Omental fat pad (tissue), 4 donors: ENCODE results near the gene TMX4. TPM values are rescaled to one million over a fixed set of nuclear protein-coding genes. Genes with fewer than 3 reads are reported as not detected.
"Not testable (repeated sequence)": the region's sequence is repeated elsewhere in the genome, so short reads cannot be mapped to it uniquely, and the experiment has no call there.

Experiments used
- ATAC-seq: fragments of 150-250 bp; one replicate; pipeline ENCODE4 v1.9.1; 2016; ENCODE audit warnings: mild to moderate bottlenecking, moderate library complexity; ENCODE audit not compliant: low FRiP score
- DNase-seq: peaks from one replicate; pipeline ENCODE4 v3.0.0-alpha.2; 2019; ENCODE audit warnings: low spot score
- CTCF ChIP-seq, 3 donors: fragments of 450-650 bp; IDR thresholded peaks; one replicate each; pipeline ENCODE4 v1.5.1; 2016 to 2017; ENCODE audit warnings: antibody characterized with exemption in 3 of 3, mild to moderate bottlenecking in 3 of 3, moderate library complexity in 2 of 3
- total RNA-seq, 4 donors: library from RNA; depleted of rRNA; stranded (reverse); fragments of >200 nt; gene quantifications; one replicate each; pipeline ENCODE4 v1.1.0, GENCODE V29; 2016

TMX4 gene
- total RNA-seq, 4 donors from 2014 or later, result 30.8 to 48.8 (median 41.6) TPM

GRCh38 chr20:7974785-7975435, 44.7 kb downstream of the TMX4 start:
- ATAC-seq (no peak), DNase-seq (no peak)
- TF ChIP-seq CTCF (IDR thresholded peaks at IDR 0.05), result no peak

DNA sequence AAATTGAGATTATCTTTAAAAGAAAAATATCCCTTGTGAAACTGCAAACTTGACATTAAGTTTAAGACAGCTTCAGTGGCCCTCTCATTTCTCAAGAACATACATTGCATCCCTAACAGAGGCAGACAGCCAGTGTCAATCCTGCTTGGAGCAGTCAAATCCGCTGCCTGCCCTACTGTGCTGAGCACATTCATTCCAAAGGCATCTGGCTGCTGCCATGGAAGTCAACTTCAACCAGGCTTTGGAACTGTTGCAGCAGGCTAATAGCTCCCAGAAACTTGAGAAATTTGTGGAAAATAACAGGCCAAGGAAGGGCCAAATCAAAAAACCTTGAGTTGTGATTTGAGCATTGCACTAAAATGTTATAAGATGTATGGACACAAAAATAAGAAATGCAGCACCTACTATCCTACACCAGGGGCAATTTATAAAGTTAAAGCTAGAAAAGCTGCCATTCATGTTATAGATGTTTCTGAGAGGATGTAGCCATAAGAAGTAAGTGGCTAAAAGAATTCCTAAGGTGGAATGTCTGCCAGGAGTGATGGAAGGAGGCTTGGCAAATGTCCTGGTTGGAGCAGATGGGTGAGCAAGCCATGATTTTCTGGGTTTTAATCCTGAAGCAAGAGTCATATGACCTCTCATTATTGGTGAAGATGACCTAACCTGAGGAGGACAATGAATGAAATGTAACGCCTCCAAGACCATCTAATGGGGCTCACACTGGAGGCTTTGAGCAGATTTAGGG, 47.9 kb downstream of the TMX4 start:
- DNase-seq (no peak), ATAC-seq (no peak)
- no peak for TF ChIP-seq CTCF (IDR thresholded peaks at IDR 0.05)

- ATAC-seq, result peak; percentile 84
- no peak for TF ChIP-seq CTCF (IDR thresholded peaks at IDR 0.05)
- no peak for DNase-seq
Observed at GRCh38 chr20:7967199-7967844, 52.2 kb downstream of the TMX4 start.

DNA sequence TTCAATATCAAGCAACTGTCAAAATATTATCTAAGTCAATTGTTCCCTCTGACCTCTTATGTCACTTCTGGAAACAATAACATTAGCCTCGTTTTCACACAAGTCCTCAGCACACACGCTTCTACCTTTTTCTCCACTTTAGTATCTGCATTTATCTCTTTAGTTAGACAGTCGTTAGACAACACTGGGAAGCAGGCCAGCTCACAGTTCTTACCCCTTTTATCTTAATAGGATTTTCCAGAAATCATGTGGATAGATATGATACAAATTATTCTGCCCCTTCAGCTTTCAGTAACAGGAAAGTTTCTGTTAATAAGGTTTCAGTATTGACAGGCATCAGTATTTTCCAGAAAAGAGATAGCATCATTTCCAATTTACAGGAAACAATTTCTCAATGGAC, 53.4 kb downstream of the TMX4 start:
- no peak for ATAC-seq
- DNase-seq, result no peak
- no peak for TF ChIP-seq CTCF (IDR thresholded peaks at IDR 0.05)

DNA sequence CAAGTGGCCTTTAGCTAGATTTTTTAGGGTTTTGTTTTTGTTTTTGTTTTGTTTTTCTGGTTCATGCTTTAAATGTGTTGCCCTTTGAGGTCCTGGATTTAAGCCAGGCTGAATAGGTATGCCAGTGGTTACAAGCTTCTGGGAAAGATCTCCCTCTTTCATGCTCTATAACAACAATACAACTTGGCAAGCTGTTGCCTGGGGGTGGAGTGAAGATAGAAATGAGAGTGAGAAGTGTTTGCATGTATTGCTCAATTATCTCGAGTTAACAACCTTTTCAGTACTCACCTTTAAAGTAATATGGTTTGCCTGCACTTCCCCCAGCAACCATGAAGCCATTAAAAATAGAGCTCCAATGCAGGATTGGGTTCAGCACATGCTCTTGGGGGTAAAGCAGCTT, 60.1 kb downstream of the TMX4 start:
- DNase-seq, result no peak
- ATAC-seq, result no peak
- TF ChIP-seq CTCF (IDR thresholded peaks at IDR 0.05), result no peak

GRCh38 chr20:7956561-7956960, 63.0 kb downstream of the TMX4 start:
- not testable (repeated sequence) for DNase-seq, ATAC-seq

- DNase-seq (no peak), ATAC-seq (no peak)
- no peak for TF ChIP-seq CTCF (IDR thresholded peaks at IDR 0.05)
Observed at GRCh38 chr20:7950387-7950786, 69.2 kb downstream of the TMX4 start.
